Measurements from ENCODE around the gene CCDC40. TPM values are rescaled to one million over a fixed set of nuclear protein-coding genes. Genes with fewer than 3 reads are reported as not detected.
"Not testable (repeated sequence)": the region's sequence is repeated elsewhere in the genome, so short reads cannot be mapped to it uniquely, and the experiment has no call there.

The CCDC40 gene
- polyA plus RNA-seq, 1 donor, result 7.2 TPM

GRCh38 chr17:80046709-80047108 is 10.3 kb downstream of the CCDC40 start:
- not testable (repeated sequence) for DNase-seq

- DNase-seq, result no peak
Observed at GRCh38 chr17:80047176-80047575, 10.7 kb downstream of the CCDC40 start.

GRCh38 chr17:80049986-80050385 is 13.5 kb downstream of the CCDC40 start:
- DNase-seq, result no peak

- no peak for DNase-seq
Observed at GRCh38 chr17:80050706-80051105, 14.3 kb downstream of the CCDC40 start.

- no peak for DNase-seq
Observed at GRCh38 chr17:80051681-80052080, 15.2 kb downstream of the CCDC40 start.

GRCh38 chr17:80053102-80053501 is 16.7 kb downstream of the CCDC40 start:
- no peak for DNase-seq

DNA sequence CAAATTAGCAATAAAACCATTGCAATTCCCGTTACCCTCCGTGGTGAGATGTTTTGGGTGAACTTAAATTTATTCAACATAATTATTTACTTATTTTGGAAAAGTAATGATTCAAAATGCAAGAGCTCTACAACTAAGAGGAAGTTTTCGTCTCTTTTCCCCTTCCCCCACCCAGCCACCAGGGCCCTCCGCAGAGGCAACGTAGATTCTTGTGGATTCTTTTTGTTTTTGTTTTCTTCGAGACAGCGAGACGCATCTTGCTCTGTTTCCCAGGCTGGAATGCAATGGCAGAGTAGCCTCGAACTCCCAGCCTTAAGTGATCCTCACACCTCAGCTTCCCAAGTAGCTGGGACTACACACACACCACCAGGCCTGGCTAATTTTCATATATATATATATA is 19.2 kb downstream of the CCDC40 start:
- DNase-seq, result no peak

- DNase-seq, result no peak
Observed at GRCh38 chr17:80058311-80058955, 22.0 kb downstream of the CCDC40 start.

GRCh38 chr17:80060644-80061043 is 24.2 kb downstream of the CCDC40 start:
- no peak for DNase-seq

DNA sequence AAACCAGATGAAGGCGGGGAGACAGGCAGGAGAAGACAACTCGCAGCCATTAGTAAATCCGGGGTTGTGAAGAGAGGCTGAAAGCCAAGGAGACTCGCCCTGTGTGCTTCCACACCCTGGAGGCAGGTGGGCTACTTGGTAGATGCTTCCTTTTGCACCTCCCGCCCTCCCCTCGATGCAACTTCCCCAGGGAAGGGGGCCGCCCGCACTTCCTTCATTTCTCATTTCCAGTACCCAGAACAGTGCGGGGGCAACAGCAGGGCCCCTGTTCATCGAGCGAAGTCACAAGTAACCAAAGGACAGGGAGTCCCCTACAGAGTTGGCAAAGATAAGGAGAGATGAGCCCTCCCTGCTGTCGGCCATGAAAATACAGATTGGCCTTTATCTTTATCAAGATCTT is 25.0 kb downstream of the CCDC40 start:
- no peak for DNase-seq

DNA sequence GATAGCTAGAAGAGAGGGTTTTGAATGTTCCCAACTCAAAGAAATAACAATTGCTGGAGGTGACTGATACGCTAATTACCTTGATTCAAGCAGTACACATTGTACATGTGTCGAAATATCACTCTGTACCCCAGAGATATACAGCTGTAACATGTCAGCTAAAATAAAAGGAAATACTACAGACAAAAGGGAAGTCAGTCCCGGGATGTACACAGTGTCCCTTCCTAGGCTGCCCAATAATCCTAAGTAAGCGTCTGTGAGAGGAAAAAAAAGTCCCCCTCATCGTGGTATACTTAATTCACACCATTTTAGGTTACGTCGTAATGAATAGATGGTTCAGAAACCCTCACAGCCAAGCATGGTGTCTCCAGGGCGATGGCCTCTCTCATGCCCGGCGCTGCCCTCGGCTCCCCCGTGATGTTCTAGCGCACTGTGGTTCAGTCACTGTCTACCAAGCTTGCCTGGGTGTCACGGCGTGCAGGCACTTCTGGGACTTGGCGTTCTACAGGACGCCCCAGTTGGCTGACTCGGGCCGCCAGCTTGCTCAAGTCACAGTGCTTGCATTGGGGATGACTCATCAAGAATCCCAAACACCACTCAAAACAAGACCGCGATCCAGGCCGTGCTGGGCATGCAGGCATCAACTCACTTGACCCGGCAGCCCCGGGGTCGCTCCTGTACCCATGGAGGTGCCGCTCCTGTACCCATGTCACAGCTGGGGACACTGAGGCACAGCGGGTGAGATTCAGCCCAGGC is 27.6 kb downstream of the CCDC40 start:
- DNase-seq, result no peak

GRCh38 chr17:80064696-80065095 is 28.3 kb downstream of the CCDC40 start:
- no peak for DNase-seq

DNA sequence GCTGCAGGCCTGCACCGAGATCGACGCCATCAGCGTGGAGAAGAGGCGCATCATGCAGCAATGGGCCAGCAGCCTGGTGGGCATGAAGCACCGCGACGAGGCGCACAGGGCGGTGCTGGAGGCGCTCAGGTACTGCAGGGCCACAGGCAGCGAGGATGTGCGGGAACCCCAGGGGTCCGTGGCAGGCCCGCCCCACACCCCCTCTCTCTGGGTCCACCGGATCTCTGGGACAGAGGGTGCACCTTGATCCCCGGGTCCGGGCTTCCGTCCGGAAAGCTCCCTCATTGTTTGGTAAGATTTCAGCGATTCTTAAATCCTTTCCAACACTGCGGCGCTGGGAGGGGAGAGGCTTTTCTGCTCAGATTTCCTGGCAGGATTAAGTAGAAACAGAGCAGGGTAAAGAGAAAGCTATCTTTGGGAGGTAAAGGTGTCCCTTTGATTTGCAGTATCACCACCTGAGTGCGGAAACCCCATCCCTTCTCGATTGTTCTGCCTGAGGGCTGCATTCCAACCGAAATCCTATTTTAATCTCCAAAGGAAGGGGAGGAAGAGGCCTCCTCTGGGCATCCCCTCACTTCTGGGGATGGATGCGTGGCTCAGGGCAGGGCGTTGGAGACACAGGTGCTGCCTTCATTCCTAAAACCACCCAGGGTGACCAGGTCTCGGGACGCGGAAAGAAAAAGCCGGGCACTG is 29.2 kb downstream of the CCDC40 start:
- DNase-seq, result no peak

GRCh38 chr17:80067393-80067986 is 31.0 kb downstream of the CCDC40 start:
- DNase-seq, result no peak

GRCh38 chr17:80068301-80069222 is 32.1 kb downstream of the CCDC40 start:
- no peak for DNase-seq

GRCh38 chr17:80070375-80071115 is 34.1 kb downstream of the CCDC40 start:
- DNase-seq, result no peak

- peak; percentile 62 for DNase-seq
Observed at GRCh38 chr17:80071116-80071841, 34.8 kb downstream of the CCDC40 start.

- no peak for DNase-seq
Observed at GRCh38 chr17:80072410-80072809, 36.0 kb downstream of the CCDC40 start.

- DNase-seq, result no peak
Observed at GRCh38 chr17:80080081-80080480, 43.6 kb downstream of the CCDC40 start.

GRCh38 chr17:80081596-80081995 is 45.2 kb downstream of the CCDC40 start:
- DNase-seq, result no peak
